IPS-NIHi7 (cell line): ENCODE data around the gene AGMO.

ENCODE experiments used
- DNase-seq: peaks from one replicate; pipeline ENCODE4 v3.0.0; 2012; ENCODE audit warnings: mixed read lengths; ENCODE audit errors: extremely low spot score

The AGMO gene

GRCh38 chr7:15461576-15461975 is 100.2 kb downstream of the AGMO start:
- no peak for DNase-seq

DNA sequence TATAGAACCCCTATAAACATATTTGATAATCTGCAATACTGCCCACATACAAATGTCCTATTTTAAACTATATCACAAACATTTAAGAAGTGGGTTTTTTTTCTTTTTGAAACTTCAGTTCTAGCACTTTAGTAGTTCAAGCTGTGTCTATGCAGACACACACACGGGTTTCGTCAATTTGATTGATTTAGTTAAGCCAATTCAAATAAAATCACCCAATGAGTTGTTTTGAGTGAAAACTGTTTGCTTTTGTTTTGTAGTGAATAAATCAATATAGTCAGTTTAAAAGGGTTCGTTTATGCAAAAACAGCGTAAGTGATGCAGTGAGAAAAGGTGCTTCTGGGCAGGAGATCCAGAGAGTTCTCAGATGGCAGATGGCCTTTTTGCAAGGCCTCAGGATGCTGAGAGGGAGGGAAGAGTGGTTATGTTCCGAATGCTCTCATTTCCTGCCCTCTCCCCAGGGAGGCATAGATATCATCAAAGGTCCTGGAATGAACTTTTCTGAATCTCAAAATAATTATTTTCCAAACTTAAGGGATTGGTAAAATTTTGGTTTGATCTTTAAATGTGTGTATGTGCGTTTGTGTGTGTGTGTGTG is 102.7 kb downstream of the AGMO start:
- DNase-seq = no peak

GRCh38 chr7:15457990-15458955 is 103.5 kb downstream of the AGMO start:
- no peak for DNase-seq

- no peak for DNase-seq
Observed at GRCh38 chr7:15452670-15453069, 109.1 kb downstream of the AGMO start.

DNA sequence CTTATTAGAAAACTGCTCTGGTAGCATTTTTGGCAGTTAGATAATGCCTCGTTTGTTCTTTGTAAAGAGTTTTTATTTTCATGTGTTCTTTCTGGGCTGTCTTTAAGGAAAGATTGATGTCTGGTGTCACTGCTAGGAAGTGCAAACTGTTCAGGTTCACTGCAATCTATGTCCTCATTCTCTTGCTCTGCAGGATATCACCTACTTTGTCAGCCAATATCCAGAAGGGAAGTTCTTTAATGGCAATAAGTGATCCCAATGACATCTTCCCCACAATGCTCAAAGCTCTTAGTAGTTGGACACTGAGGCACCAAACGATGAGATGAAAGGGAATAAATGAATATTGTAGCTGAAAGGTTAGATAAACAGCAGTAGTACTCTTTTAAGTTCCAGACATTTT is 115.1 kb downstream of the AGMO start:
- no peak for DNase-seq

DNA sequence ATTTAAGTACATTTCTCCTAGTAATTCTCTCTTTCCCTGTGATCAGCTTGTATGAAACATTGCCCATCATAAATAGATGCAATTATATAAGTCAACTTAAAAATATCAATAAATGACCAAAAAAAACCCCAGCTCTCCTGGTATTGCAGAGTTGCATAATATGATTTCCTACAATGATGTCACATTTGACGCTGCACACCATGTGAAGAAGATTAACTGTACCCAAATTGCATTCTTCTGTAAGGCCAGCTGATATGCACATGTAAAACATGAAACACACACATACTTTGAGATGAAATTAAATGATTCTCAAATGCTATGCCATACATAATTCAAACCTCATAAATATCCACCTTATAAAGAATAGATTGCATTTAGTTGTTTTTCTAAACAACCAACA is 115.5 kb downstream of the AGMO start:
- DNase-seq = no peak

- no peak for DNase-seq
Observed at GRCh38 chr7:15441915-15442314, 119.9 kb downstream of the AGMO start.

- no peak for DNase-seq
Observed at GRCh38 chr7:15440482-15440881, 121.3 kb downstream of the AGMO start.

DNA sequence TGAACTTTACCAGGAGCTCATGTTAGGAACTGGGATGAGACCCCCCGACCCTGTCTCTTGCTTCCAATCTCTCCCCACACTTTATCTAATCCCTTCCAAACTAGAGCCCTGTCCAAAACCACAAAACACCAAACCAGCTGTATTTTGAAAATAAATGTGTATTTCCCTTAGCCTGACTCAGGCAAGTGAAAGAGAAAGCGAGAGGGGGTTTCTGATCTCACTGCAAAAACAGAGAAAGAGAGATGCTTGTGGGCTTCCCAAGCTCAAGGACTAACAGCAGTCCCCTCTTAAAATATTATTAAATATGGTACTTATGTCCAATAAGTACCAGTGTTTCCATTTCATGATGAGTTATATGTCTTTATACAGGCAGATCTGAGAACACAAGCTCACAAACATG is 122.0 kb downstream of the AGMO start:
- DNase-seq = no peak

DNA sequence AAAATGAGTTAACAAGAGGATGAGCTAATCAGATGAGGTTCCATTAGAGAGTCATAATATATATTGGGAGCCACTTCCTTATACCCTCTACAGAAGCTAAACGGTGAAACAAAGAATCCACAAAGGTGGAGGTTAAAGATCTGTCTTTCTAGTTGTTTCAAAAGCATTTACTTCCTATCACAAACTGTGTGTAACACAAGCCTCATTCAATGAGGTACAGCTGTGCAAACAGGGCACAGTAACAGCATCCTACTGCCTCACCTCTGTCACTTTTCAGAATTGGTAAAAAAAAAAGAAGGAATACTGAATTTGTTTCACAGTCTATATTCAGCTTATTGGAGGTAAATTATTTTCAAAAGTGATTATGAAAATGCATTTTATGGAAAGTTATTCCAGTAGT is 128.7 kb downstream of the AGMO start:
- no peak for DNase-seq

GRCh38 chr7:15430911-15431310 is 130.9 kb downstream of the AGMO start:
- DNase-seq = no peak

DNA sequence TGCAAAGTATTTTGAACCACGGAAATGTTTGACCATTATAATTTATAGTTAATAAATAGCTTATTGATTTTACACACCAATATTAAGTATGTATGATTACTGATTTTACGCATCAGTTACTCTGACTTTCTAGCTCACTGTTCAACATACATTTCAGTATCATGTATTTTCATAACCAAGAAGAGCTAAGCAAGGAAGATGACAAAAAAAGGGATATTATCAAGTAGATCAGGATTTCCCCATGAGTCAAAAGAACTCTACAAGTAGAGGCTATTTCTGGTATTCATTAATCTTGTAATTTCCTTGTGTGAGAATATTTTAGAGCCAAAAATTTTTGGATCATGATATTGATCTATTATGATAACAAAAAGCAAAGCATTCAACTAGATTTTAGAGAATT is 131.6 kb downstream of the AGMO start:
- DNase-seq = no peak

DNA sequence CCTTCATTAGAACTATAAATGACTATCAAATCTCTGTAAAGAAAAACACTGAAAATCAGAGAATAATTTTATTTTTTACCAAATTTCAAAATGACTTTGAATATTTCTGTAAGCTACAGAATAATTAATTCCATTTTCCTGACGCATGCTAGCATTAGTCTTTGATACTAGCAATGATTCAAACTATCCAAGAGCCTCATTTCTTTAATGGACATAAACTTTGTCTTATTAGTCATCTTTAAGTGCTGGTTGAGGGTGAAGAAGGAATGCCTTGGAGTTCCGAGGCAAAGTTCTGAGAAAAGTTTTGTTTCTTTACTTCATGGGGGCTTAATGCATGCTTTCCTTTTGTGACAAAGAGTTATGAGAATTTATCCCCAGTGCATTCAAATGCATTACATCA is 137.3 kb downstream of the AGMO start:
- no peak for DNase-seq

GRCh38 chr7:15419596-15419995 is 142.2 kb downstream of the AGMO start:
- DNase-seq = no peak

GRCh38 chr7:15418264-15418663 is 143.6 kb downstream of the AGMO start:
- DNase-seq = no peak

DNA sequence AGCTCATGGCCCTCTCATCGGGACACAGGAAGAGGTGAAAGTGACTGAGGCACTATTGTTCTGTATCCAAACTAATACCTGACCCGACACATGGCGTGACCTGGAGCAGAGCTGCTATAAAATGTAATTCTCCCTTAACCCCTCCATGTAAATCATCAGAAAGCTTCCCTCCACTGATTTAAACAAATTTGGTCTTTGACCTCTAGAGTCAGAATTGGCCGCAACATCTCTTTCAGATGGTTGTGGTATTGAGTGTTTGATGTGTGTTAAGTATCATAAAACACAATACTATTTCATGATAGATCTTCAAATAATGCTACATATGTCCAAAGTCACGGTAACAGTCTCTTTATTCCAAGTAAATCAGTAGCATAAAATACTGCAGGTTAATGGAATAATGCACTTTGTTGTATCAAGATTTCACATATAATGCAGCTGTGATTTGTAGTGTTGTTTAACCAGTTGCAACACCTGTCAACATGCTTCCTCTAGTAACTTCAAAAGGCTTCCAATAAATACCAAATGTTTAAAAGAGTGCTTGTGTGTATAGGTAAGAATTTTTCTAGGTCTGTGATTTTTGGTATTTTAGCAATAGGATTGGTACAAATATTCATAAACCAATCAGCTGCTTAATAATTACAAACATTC is 144.3 kb downstream of the AGMO start:
- no peak for DNase-seq

GRCh38 chr7:15411019-15411418 is 150.8 kb downstream of the AGMO start:
- no peak for DNase-seq

DNA sequence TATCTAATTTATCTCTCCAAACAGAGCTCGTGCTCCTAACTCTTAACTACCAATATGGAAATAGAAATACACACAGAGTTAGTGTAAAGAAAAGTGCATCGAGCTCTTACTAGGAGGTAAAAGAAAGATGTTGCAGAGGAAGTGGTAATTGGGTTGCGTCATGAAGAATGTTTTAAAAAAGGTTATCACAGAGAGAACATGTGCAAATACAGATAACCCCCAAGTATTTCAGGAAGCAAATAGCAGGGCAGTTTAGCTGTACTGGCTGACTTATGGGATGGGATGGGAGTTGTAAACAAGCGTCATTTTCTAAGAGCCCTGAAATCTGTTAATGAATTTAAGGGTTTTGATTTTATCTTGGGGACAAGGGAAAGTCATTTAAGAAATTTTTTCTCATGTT is 153.9 kb downstream of the AGMO start:
- DNase-seq = no peak

DNA sequence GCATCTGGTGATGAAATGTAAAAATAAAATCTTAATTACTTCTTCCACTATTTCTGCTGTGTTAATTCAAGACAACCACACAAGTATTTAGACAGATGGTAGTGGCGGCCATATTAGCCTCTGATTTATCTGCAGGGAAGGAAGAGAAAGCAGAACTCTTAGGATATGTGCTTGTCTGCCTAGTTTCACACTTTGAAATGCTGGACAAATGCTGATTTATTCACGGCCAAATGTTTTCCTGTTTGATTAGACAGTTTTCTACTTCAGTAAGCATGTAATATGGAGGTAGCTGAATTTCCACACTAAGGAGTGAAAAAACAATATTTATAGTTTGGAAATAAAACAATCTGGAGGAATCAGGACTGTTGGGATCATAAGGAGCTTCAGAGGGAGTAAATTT is 158.1 kb downstream of the AGMO start:
- DNase-seq = no peak

GRCh38 chr7:15403315-15403714 is 158.5 kb downstream of the AGMO start:
- no peak for DNase-seq

- no peak for DNase-seq
Observed at GRCh38 chr7:15402436-15403136, 159.2 kb downstream of the AGMO start.

DNA sequence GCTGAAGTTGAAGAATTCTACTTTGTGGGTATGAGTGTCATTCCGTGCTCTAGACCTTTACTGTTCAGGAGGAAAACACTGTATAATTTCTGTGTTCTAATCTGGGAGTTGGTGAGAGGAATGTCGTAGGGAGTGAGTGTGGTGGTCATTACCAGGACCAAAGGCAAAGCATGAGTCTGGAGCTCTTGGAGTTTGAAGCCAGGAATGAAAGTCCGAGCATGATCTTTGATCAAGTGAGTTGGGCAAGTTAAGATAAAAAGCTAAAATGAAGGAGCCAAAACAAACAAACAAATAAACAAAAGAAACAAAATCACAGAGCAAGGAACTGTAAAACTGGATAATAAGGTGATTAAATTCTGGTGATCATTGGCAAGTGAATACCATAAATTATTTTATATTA is 161.4 kb downstream of the AGMO start:
- DNase-seq = no peak
